H1 (cell line): ENCODE measurements around the gene SF3A2. TPM values are rescaled to one million over a fixed set of nuclear protein-coding genes. Genes with fewer than 3 reads are reported as not detected.

Experiments
- BCL11A ChIP-seq, 2 experiments: IDR thresholded peaks; one replicate each; pipeline ENCODE4 v1.6.1; 2011; ENCODE audit warnings: low read depth in 2 of 2, low read length in 2 of 2, mild to moderate bottlenecking in 2 of 2
- BRCA1 ChIP-seq: IDR thresholded peaks from 2 replicates; pipeline ENCODE4 v1.6.1; 2012; ENCODE audit warnings: low read depth, low read length, improper control_type of control experiment
- CHD7 ChIP-seq: fragments of 300-600 bp; sonication (generic); IDR thresholded peaks from 2 replicates; pipeline ENCODE4 v1.7.1; 2012; ENCODE audit warnings: low read length, moderate library complexity, mild to moderate bottlenecking, inconsistent platforms; ENCODE audit not compliant: insufficient replicate concordance
- CREB1 ChIP-seq: IDR thresholded peaks from 2 replicates; pipeline ENCODE4 v1.6.1; 2012; ENCODE audit warnings: inconsistent platforms
- JUN ChIP-seq: IDR thresholded peaks from 2 replicates; pipeline ENCODE4 v1.6.1; 2011; ENCODE audit warnings: low read depth, mild to moderate bottlenecking, improper control_type of control experiment, low read length
- NANOG ChIP-seq: IDR thresholded peaks from 2 replicates; pipeline ENCODE4 v1.6.1; 2011; ENCODE audit warnings: low read length, low read depth, mild to moderate bottlenecking, inconsistent platforms; ENCODE audit not compliant: insufficient read depth, poor library complexity, severe bottlenecking
- POLR2AphosphoS5 ChIP-seq: IDR thresholded peaks from 2 replicates; pipeline ENCODE4 v1.6.1; 2011; ENCODE audit warnings: low read depth, low read length
- SAP30 ChIP-seq: fragments of 300-600 bp; sonication (generic); IDR thresholded peaks from 2 replicates; pipeline ENCODE4 v1.7.1; 2012; ENCODE audit warnings: low read length, moderate library complexity, mild to moderate bottlenecking, inconsistent platforms; ENCODE audit not compliant: insufficient read depth, insufficient replicate concordance
- SIRT6 ChIP-seq: IDR thresholded peaks from one replicate; pipeline ENCODE4 v1.7.1; 2012; ENCODE audit warnings: low read length, inconsistent platforms
- SUZ12 ChIP-seq: fragments of 200-600 bp; sonication (generic); IDR thresholded peaks from 2 replicates; pipeline ENCODE4 v1.6.1; 2012; ENCODE audit warnings: mild to moderate bottlenecking, inconsistent platforms, low read length, moderate library complexity, mixed read lengths
- TAF1 ChIP-seq: IDR thresholded peaks from 2 replicates; pipeline ENCODE4 v1.6.1; 2011; ENCODE audit warnings: mild to moderate bottlenecking, low read depth, low read length
- TBP ChIP-seq: IDR thresholded peaks from 2 replicates; pipeline ENCODE4 v1.6.1; 2011; ENCODE audit warnings: low read depth, low read length, improper control_type of control experiment
- TCF12 ChIP-seq: IDR thresholded peaks from 2 replicates; pipeline ENCODE4 v1.6.1; 2011; ENCODE audit warnings: low read depth, mild to moderate bottlenecking, low read length
- YY1 ChIP-seq: IDR thresholded peaks from 2 replicates; pipeline ENCODE4 v1.6.1; 2011; ENCODE audit warnings: low read depth, mild to moderate bottlenecking, low read length
- polyA plus RNA-seq, 7 experiments: library from polyadenylated mRNA; depleted of rRNA in 3 of 7; stranded (reverse) in 5 of 7; unstranded in 2 of 7; fragments of >200 nt in 5 of 7; fragments of 200-250 nt in 2 of 7; gene quantifications; 1 replicate in 5 of 7; 2 replicates in 1 of 7; 4 replicates in 1 of 7; pipeline versions ENCODE4 v1.2.1 to v1.2.3, GENCODE V29; 2011 to 2013; ENCODE audit warnings: missing spikeins in 2 of 7, mixed read lengths in 2 of 7
- total RNA-seq: library from RNA; stranded (reverse); fragmentation: NEBNext Ultra II Directional; extraction: Animal tissue kit (Norgen Biotek cat#: 25700); gene quantifications from 2 replicates; pipeline ENCODE4 v1.2.1, GENCODE V29; 2021

The SF3A2 gene
- total and polyA plus RNA-seq, 2 of the 8 experiments (the other 6 are each of a cell fraction or from before 2014, with no cell fraction given), result 15.3 to 146 TPM

- TF ChIP-seq SAP30, result no peak
- no peak for TF ChIP-seq BRCA1
- no peak for TF ChIP-seq SUZ12
- TF ChIP-seq TCF12, result no peak
- no peak for TF ChIP-seq SIRT6
- no peak for TF ChIP-seq POLR2AphosphoS5
- no peak for TF ChIP-seq NANOG
- TF ChIP-seq BCL11A (IDR thresholded peaks at IDR 0.05; ENCODE audit: low read depth in 2 of 2, low read length in 2 of 2), result no peak
- TF ChIP-seq YY1, result no peak
- TF ChIP-seq TAF1, result no peak
- TF ChIP-seq TBP, result no peak
- TF ChIP-seq JUN, result no peak
- no peak for TF ChIP-seq CHD7
- TF ChIP-seq CREB1, result no peak
These were observed 37.4 kb upstream of the SF3A2 start (continued) for GRCh38 chr19:2199215-2199614.
